ENCODE data around the gene CDK18.

The CDK18 gene

GRCh38 chr1:205473475-205473874, 31.0 kb upstream of the CDK18 start:
- ATAC-seq (ENCODE audit: insufficient read depth, low read depth), result no peak
- no peak overlapping the region for H3K4me2 ChIP-seq (ENCODE audit: insufficient read depth, low read length)
- H3K9ac ChIP-seq (ENCODE audit: low read depth, low read length), result no peak overlapping the region
- no peaks in the 10 kb centered on the region for H3K9me3 ChIP-seq (ENCODE audit: insufficient read depth, low read length, severe bottlenecking)
- H3K79me2 ChIP-seq (ENCODE audit: insufficient read depth, low read length), result no peaks in the 10 kb centered on the region
- no peaks in the 10 kb centered on the region for H3K4me1 ChIP-seq (ENCODE audit: insufficient read depth, low read length)
- H3K27ac ChIP-seq (ENCODE audit: low read length), result no peak overlapping the region
- H3K36me3 ChIP-seq (ENCODE audit: insufficient read depth, low read length), result no peaks in the 10 kb centered on the region
- no peaks in the 10 kb centered on the region for H3K27me3 ChIP-seq (ENCODE audit: insufficient read depth, low read length, poor library complexity)
- H3K4me3 ChIP-seq (ENCODE audit: low read depth in 1 of 2, low read length in 2 of 2), result no peak overlapping the region
- no peaks in the 10 kb centered on the region; the same call in 1 of the 2 replicates for H4K20me1 ChIP-seq (ENCODE audit: insufficient read depth, low read length)
- no peak overlapping the region for H2AFZ ChIP-seq (ENCODE audit: low read depth, low read length)
- DNase-seq, result no peak
- TF ChIP-seq CTCF (IDR thresholded peaks at IDR 0.05; ENCODE audit: borderline replicate concordance, extremely low read depth, low read length, poor library complexity, severe bottlenecking), result no peak
- TF ChIP-seq EZH2 (IDR thresholded peaks at IDR 0.05; ENCODE audit: borderline replicate concordance, low read depth, low read length, severe bottlenecking), result no peak

DNA sequence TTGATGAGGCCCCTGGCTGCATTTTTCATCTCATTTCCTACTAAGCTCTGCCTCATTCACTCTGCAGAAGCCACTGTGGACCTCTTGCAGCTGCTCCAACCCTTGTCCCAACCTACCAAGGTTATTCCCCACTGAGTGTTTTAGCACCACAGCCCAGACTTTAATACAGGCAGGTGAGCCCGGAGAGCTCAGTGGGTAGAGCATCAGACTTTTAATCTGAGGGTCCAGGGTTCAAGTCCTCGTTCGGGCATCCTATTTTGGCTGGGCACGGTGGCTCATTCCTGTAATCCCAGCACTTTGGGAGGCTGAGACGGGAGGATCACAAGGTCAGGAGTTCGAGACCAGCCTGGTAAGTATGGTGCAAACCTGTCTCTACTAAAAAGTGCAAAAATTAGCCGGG, 30.5 kb upstream of the CDK18 start:
- Histone ChIP-seq H3K9ac (ENCODE audit: low read depth, low read length) (no peak overlapping the region), H3K27me3 (ENCODE audit: insufficient read depth, low read length, poor library complexity) (no peaks in the 10 kb centered on the region), H3K79me2 (ENCODE audit: insufficient read depth, low read length) (no peaks in the 10 kb centered on the region), H2AFZ (ENCODE audit: low read depth, low read length) (no peak overlapping the region), H4K20me1 (ENCODE audit: insufficient read depth, low read length) (no peaks in the 10 kb centered on the region; the same call in 1 of the 2 replicates), H3K27ac (ENCODE audit: low read length) (no peak overlapping the region), H3K4me3 (ENCODE audit: low read depth in 1 of 2, low read length in 2 of 2) (no peak overlapping the region), H3K9me3 (ENCODE audit: insufficient read depth, low read length, severe bottlenecking) (no peaks in the 10 kb centered on the region), H3K36me3 (ENCODE audit: insufficient read depth, low read length) (no peaks in the 10 kb centered on the region), H3K4me2 (ENCODE audit: insufficient read depth, low read length) (no peak overlapping the region), H3K4me1 (ENCODE audit: insufficient read depth, low read length) (no peaks in the 10 kb centered on the region)
- ATAC-seq (ENCODE audit: insufficient read depth, low read depth) (no peak), DNase-seq (no peak)
- no peak for TF ChIP-seq EZH2 (IDR thresholded peaks at IDR 0.05; ENCODE audit: borderline replicate concordance, low read depth, low read length, severe bottlenecking)
- TF ChIP-seq CTCF (IDR thresholded peaks at IDR 0.05; ENCODE audit: borderline replicate concordance, extremely low read depth, low read length, poor library complexity, severe bottlenecking), result no peak

DNA sequence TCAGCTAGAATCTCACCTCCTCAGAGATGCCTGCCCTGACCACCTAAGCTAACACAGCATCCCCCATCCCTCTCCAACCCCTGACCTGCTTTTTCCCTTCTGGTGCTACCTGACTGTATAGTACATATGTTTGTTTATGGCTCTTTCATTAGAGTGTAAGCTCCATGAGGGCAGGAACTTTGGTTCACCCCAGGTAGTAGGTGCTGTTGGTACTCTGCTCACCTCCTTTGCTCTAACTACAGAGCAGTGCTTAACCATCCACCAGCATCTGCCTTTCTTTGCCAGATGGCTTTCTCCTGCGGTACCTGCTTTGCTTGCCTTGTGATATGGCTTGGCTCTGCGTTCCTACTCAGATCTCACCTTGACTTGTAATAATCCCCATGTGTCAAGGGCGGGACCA, 29.9 kb upstream of the CDK18 start:
- Histone ChIP-seq H3K4me3 (ENCODE audit: low read depth in 1 of 2, low read length in 2 of 2) (no peak overlapping the region), H3K36me3 (ENCODE audit: insufficient read depth, low read length) (no peaks in the 10 kb centered on the region), H4K20me1 (ENCODE audit: insufficient read depth, low read length) (no peaks in the 10 kb centered on the region), H3K79me2 (ENCODE audit: insufficient read depth, low read length) (no peaks in the 10 kb centered on the region), H3K27me3 (ENCODE audit: insufficient read depth, low read length, poor library complexity) (no peaks in the 10 kb centered on the region), H3K4me2 (ENCODE audit: insufficient read depth, low read length) (no peak overlapping the region), H3K27ac (ENCODE audit: low read length) (no peak overlapping the region), H3K9ac (ENCODE audit: low read depth, low read length) (no peak overlapping the region), H3K9me3 (ENCODE audit: insufficient read depth, low read length, severe bottlenecking) (no peaks in the 10 kb centered on the region), H3K4me1 (ENCODE audit: insufficient read depth, low read length) (no peaks in the 10 kb centered on the region), H2AFZ (ENCODE audit: low read depth, low read length) (no peak overlapping the region)
- DNase-seq, result no peak
- ATAC-seq (ENCODE audit: insufficient read depth, low read depth), result no peak
- TF ChIP-seq EZH2 (IDR thresholded peaks at IDR 0.05; ENCODE audit: borderline replicate concordance, low read depth, low read length, severe bottlenecking) (no peak), CTCF (IDR thresholded peaks at IDR 0.05; ENCODE audit: borderline replicate concordance, extremely low read depth, low read length, poor library complexity, severe bottlenecking) (no peak)

DNA sequence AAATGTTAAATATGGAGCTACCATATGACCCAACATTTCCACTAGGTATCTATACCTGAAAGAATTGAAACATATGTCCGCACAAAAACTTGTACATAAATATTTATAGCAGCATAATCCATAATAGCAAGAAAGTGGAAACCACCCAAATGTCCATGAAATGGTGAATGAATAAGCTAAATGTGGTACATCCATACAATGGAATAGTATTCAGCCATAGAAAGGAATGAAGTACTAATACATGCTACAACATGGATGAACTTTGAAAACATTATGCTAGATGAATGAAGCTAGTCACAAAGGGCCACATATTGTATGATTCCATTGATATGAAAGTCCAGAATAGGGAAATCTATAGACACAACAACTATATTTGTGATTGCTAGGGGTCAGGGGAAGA, 28.6 kb upstream of the CDK18 start:
- ATAC-seq (ENCODE audit: insufficient read depth, low read depth) (no peak), DNase-seq (no peak)
- no peak overlapping the region for H3K9ac ChIP-seq (ENCODE audit: low read depth, low read length)
- no peak overlapping the region for H3K4me3 ChIP-seq (ENCODE audit: low read depth in 1 of 2, low read length in 2 of 2)
- TF ChIP-seq CTCF (IDR thresholded peaks at IDR 0.05; ENCODE audit: borderline replicate concordance, extremely low read depth, low read length, poor library complexity, severe bottlenecking) (no peak), EZH2 (IDR thresholded peaks at IDR 0.05; ENCODE audit: borderline replicate concordance, low read depth, low read length, severe bottlenecking) (no peak)
- no peak overlapping the region for H3K27ac ChIP-seq (ENCODE audit: low read length)
- no peaks in the 10 kb centered on the region for H3K36me3 ChIP-seq (ENCODE audit: insufficient read depth, low read length)
- no peaks in the 10 kb centered on the region for H3K4me1 ChIP-seq (ENCODE audit: insufficient read depth, low read length)
- no peaks in the 10 kb centered on the region for H3K79me2 ChIP-seq (ENCODE audit: insufficient read depth, low read length)
- no peak overlapping the region for H2AFZ ChIP-seq (ENCODE audit: low read depth, low read length)
- H3K27me3 ChIP-seq (ENCODE audit: insufficient read depth, low read length, poor library complexity), result no peaks in the 10 kb centered on the region
- H4K20me1 ChIP-seq (ENCODE audit: insufficient read depth, low read length), result no peaks in the 10 kb centered on the region; the same call in 1 of the 2 replicates
- no peaks in the 10 kb centered on the region for H3K9me3 ChIP-seq (ENCODE audit: insufficient read depth, low read length, severe bottlenecking)
- no peak overlapping the region for H3K4me2 ChIP-seq (ENCODE audit: insufficient read depth, low read length)

Data from DND-41 (cell line).